ENCODE results near the gene ZNF430.
"Not testable (repeated sequence)": the region's sequence is repeated elsewhere in the genome, so short reads cannot be mapped to it uniquely, and the experiment has no call there.

The ZNF430 gene

DNA sequence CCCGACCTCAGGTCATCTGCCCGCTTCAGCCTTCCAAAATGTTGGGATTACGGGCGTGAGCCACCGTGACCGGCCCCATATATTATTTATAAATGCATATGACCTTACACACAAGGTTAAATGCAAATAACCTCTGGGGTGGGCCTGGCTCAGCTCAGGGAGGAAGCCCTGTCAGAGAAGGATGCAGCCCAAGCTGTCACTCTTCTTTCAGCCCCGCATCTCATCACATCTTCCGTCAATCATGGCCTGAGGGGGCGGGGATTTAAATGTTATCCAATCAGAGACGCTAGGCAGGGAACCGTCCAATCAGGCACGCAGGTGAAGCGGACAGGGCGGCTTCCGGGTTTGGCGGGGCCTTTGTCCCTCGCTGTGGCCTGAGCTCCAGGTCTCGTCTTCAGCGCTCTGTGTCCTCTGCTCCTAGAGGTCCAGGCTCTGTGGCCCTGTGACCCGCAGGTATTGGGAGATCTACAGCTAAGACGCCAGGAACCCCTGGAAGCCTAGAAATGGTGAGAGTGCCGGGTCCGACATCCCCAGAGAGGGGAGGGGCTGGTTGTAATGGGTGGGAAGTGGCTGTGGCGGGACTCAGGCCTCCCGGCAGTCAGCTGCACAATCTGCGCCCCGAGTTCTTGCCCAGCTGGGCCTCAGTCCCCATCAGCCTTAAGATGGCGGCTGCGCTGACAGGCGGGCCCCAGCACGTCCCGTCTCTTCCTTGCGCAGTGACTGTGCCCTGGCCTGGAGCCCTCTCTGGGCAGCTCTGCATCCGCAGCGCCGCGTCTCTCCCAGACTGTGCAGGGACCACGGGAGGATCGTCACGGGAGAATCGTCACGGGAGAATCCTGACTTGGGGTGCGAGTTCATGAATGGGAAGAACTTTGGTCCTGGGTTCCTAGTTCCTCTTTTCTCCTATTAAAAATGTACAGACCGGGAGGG is at the start of gene ZNF430:
Gene ZNF430 (plus strand): TSS at position 360 of the 930 bp plus-strand sequence. CDS start 144 bp downstream, at position 504.
- DNase-seq, result peak; percentile 95

GRCh38 chr19:20992788-20993187 is 27.7 kb upstream of the ZNF430 start:
- DNase-seq, result not testable (repeated sequence)

- peak; percentile 97 for DNase-seq
Observed at GRCh38 chr19:20999731-21000352, 20.6 kb upstream of the ZNF430 start.

- not testable (repeated sequence) for DNase-seq
Observed at GRCh38 chr19:21021238-21021637, 781 bp downstream of the ZNF430 start.

GRCh38 chr19:21022996-21023395 is 2.5 kb downstream of the ZNF430 start:
- DNase-seq, result peak; percentile 18

- no peak for DNase-seq
Observed at GRCh38 chr19:21023901-21024300, 3.4 kb downstream of the ZNF430 start.

- DNase-seq, result no peak
Observed at GRCh38 chr19:21028969-21029268, 8.5 kb downstream of the ZNF430 start.

- DNase-seq, result no peak
Observed at GRCh38 chr19:21045028-21045427, 24.6 kb downstream of the ZNF430 start.

GRCh38 chr19:21046489-21046888 is 26.0 kb downstream of the ZNF430 start:
- no peak for DNase-seq

DNA sequence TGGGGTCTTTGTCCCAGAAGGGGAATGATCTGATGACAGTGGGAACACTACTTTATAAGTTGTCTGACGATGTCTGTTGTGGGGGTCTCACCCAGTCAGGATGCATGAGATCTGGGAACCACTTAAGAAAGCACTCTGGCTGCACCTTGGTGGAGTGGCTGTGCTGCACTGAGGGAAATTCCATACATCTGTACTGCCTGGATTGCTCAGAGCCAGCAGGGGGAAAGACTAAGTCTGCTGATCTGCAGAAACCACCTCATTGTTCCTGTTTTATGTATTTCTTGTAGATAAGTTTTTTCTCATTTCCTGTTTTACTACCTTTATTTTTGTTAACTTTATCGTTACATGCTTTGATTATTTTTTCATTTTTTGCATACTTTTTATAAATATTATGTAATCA is 27.3 kb downstream of the ZNF430 start:
- DNase-seq, result no peak

DNA sequence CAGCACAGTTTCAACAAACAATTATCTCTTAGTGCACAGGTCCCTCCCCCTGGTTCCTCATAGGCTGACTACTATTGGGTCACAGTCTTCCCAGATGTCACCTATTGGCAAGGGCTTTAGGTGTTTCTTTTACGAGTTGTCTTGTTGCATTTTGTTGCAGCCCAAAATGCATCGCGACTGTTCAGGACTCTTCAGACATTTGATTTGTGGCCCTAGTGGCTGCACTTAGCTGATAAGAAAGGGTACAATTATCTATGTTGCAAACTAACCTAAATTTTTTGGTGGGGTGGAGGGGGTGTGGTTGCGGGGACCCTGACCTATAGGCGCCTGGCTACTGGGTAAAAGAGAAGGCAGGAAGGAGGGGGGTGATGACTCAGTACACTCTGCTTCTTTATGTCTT is 32.4 kb downstream of the ZNF430 start:
- no peak for DNase-seq

DNA sequence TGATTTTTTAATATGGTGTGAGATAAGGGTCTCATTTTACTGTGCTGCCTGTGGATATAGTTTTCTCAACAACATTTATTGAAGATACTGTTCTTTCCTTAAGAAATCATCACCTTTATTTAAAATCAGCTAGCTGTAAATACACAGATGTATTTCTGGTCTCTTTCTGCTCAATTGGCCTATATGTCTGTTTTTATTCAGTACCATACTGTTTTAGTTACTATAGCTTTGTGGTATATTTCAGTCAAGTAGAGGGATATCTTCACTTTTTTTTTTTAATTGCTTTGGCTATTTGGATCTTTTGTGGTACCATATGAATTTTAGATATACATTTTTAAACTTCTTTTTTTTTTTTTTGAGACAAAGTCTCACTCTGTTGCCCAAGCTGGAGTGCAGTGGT is 44.9 kb downstream of the ZNF430 start:
- DNase-seq, result no peak

- DNase-seq, result peak; percentile 95
Observed at GRCh38 chr19:21082011-21082975, 61.8 kb downstream of the ZNF430 start, which contains the start of gene ZNF714. ZNF714 (plus strand) TSS chr19:21082203; CDS start chr19:21098269, 16,066 bp downstream.

GRCh38 chr19:21084343-21084742 is 63.9 kb downstream of the ZNF430 start:
- peak; percentile 78 for DNase-seq

- no peak for DNase-seq
Observed at GRCh38 chr19:21087871-21088270, 67.4 kb downstream of the ZNF430 start.

DNA sequence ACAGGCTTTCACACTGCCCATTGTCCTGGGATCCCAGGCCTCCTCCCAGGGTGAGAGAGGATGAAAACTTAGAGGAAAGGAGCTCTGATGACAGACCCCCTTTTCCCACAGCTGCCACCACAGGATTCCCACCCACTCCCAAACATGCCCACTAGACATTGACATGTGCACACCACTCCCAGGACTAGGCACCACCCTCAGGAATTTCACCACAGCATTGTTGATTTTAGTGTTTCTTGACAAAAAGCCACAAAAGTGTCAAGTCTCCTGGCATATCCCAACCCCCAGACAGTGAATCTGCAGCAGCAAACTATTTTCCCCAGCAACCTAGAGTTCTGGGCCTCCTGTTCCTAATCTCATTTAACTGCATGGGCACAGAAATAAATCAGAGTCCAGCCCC is 71.7 kb downstream of the ZNF430 start:
- DNase-seq, result no peak

- no peak for DNase-seq
Observed at GRCh38 chr19:21094347-21095025, 74.0 kb downstream of the ZNF430 start.

GRCh38 chr19:21098291-21098690 is 77.8 kb downstream of the ZNF430 start:
- DNase-seq, result no peak

DNA sequence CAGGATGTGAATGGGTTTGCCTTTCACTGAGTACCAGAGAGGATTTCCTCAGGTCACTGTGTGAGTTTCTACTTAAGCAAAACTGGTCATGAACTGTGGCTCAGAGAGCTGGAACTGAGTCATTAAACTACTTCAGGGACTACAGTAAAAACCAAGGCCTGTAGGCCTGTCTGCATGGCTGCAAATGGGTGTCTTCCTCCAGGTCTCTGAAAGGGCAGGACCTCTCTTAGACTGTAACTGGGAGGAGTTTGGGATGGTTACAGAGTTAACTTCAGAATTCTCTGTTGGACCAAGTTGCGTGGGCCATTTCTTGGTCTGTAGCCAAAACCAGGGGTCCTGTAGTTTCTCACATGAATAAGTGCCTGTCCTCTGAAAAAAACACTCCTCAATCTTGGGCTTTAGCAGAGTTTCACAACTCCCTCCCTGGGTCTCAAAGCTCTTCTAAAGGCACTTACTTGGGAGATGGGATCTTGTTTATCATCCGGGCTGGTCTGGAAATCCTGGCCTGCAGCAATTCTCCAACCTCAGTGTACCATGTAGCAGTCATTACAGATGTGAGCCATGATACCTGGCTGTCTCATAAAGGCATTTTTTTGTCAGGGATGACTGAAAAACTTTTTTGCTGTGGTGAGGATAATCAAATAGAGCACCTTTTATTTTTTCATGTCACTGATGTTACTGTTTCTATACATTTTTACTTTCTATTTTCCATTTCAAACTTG is 81.2 kb downstream of the ZNF430 start:
- DNase-seq, result no peak

DNA sequence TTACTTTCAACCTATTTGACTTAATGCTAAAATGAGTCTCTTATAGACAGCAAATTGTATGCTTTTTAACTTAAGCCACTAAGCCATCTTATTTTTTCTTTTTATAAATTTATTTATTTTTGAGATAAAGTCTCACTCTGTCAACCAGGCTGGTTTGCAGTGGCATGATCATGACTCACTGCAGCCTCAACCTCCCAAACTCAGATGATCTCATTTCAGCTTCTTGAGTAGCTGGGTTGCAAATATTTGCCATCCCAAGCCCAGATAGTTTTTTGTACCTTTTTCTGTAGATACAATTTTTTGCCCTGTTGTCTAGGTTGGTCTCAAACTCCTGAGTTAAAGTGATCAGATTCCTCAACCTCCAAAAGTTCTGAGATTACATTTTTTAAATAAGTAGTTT is 88.7 kb downstream of the ZNF430 start:
- no peak for DNase-seq

Measured in DMS79 (cell line).